Osteocyte (in vitro differentiated cells): ENCODE data around the gene GLT6D1. TPM values are rescaled to one million over a fixed set of nuclear protein-coding genes. Genes with fewer than 3 reads are reported as not detected.
A peak's percentile ranks its signal among the peaks of the same experiment; 100 is the strongest.
"Not testable (repeated sequence)": the region's sequence is repeated elsewhere in the genome, so short reads cannot be mapped to it uniquely, and the experiment has no call there.

ENCODE experiments used
- DNase-seq: peaks from one replicate; pipeline ENCODE4 v3.0.0; 2021; ENCODE audit warnings: mixed read lengths; ENCODE audit not compliant: unreplicated experiment; ENCODE audit errors: extremely low spot score
- H3K27ac Mint-ChIP-seq: one replicate; pipeline ENCODE4 v1.8.0; 2021; ENCODE audit warnings: mild to moderate bottlenecking, mixed read lengths; ENCODE audit not compliant: unreplicated experiment
- H3K27me3 Mint-ChIP-seq: one replicate; pipeline ENCODE4 v1.8.0; 2021; ENCODE audit warnings: mixed read lengths; ENCODE audit not compliant: unreplicated experiment
- H3K36me3 Mint-ChIP-seq: one replicate; pipeline ENCODE4 v1.8.0; 2021; ENCODE audit warnings: mixed read lengths; ENCODE audit not compliant: unreplicated experiment
- H3K4me1 Mint-ChIP-seq: one replicate; pipeline ENCODE4 v1.8.0; 2021; ENCODE audit warnings: mixed read lengths; ENCODE audit not compliant: unreplicated experiment
- H3K4me3 Mint-ChIP-seq: one replicate; pipeline ENCODE4 v1.8.0; 2021; ENCODE audit warnings: mild to moderate bottlenecking, moderate library complexity, mixed read lengths; ENCODE audit not compliant: unreplicated experiment
- H3K9me3 Mint-ChIP-seq: one replicate; pipeline ENCODE4 v1.8.0; 2021; ENCODE audit warnings: mixed read lengths; ENCODE audit not compliant: unreplicated experiment
- total RNA-seq: library from RNA; stranded (reverse); gene quantifications from 2 replicates; pipeline ENCODE4 v1.2.1, GENCODE V29; 2021
- TF ChIP-seq, protein P1 (sequence below): fragments of 200-600 bp; sonication (generic); IDR thresholded peaks from 2 replicates; pipeline ENCODE4 v1.5.0; 2021; ENCODE audit warnings: antibody characterized with exemption, mild to moderate bottlenecking, moderate library complexity

Gene GLT6D1
- total RNA-seq, 1 donor from 2014 or later: not detected

DNA sequence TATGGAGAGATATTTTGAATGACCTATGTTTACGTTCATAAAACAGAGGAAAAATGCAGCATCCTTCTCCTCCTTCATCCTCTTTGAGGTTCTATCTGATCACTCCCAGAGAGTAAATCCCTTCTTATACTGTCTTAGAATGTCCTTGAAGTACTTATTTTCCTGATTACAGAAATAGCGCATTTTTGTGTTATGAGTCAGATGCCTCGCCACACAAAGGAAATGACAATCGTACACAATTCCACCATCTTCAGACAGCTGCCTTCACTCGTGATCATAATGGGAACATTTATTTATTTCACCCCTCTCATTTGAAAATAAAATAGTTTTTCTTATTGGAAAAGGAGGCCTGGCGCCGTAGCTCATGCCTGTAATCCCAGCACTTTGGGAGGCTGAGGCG is 2.4 kb upstream of the GLT6D1 start:
- Mint-ChIP-seq H3K36me3 (no peaks in the 10 kb centered on the region), H3K27ac (no peak overlapping the region), H3K4me3 (no peak overlapping the region), H3K4me1 (peaks cover 2% of the 10 kb centered on the region), H3K9me3 (peaks cover 28% of the 10 kb centered on the region), H3K27me3 (no peaks in the 10 kb centered on the region)
- DNase-seq: no peak
- TF ChIP-seq, protein P1, sequence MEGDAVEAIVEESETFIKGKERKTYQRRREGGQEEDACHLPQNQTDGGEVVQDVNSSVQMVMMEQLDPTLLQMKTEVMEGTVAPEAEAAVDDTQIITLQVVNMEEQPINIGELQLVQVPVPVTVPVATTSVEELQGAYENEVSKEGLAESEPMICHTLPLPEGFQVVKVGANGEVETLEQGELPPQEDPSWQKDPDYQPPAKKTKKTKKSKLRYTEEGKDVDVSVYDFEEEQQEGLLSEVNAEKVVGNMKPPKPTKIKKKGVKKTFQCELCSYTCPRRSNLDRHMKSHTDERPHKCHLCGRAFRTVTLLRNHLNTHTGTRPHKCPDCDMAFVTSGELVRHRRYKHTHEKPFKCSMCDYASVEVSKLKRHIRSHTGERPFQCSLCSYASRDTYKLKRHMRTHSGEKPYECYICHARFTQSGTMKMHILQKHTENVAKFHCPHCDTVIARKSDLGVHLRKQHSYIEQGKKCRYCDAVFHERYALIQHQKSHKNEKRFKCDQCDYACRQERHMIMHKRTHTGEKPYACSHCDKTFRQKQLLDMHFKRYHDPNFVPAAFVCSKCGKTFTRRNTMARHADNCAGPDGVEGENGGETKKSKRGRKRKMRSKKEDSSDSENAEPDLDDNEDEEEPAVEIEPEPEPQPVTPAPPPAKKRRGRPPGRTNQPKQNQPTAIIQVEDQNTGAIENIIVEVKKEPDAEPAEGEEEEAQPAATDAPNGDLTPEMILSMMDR: no peak

DNA sequence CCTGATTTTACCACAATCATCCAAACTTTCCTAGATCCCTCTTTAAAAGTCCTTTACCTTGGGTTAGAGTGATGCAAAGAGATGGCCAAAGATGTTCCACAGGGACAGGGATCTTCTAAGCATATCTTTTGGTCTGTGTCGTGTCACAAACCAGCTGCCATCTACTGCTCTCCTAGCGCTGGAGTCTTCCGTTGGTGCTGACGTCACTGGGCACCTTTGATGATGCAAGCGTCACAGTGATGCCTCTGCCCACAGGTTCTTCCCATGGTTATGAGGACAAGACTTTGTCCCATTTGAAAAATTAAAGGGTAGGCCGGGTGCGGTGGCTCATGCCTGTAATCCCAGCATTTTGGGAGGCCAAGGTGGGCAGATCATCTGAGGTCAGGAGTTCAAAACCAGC is 1.7 kb upstream of the GLT6D1 start:
- no peaks in the 10 kb centered on the region for H3K36me3 Mint-ChIP-seq
- no peak overlapping the region for H3K27ac Mint-ChIP-seq
- H3K4me1 Mint-ChIP-seq: peaks cover 2% of the 10 kb centered on the region
- peaks cover 4% of the 10 kb centered on the region for H3K27me3 Mint-ChIP-seq
- no peak overlapping the region for H3K4me3 Mint-ChIP-seq
- H3K9me3 Mint-ChIP-seq: peaks cover 27% of the 10 kb centered on the region
- peak; percentile 21 for DNase-seq
- TF ChIP-seq, protein P1: no peak

DNA sequence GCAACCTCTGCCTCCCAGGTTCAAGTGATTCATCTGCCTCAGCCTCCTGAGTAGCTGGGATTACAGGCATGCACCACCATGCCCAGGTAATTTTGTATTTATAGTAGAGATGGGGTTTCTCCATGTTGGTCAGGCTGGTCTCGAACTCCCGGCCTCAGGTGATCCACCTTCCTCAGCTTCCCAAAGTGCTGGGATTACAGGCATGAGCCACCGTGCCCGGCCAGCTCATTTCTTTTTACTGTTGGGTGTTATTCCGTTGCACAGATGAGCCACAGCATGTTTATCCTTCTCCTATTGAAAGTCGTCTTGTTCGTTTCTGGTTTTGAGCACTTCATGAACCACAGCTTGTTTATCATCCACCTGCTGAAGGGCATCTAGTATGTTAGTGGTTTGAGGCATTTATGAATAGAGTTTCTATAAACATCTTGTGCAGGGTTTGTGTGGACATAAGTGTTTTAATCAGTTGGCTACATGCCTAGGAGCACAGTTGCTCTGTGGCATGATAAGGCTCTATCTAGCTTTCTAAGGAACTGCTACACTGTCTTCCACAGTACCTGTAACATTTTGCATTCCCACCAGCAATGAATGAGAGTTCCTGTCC is 2.3 kb downstream of the GLT6D1 start:
- H3K9me3 Mint-ChIP-seq, H3K36me3 Mint-ChIP-seq: not testable (repeated sequence)

DNA sequence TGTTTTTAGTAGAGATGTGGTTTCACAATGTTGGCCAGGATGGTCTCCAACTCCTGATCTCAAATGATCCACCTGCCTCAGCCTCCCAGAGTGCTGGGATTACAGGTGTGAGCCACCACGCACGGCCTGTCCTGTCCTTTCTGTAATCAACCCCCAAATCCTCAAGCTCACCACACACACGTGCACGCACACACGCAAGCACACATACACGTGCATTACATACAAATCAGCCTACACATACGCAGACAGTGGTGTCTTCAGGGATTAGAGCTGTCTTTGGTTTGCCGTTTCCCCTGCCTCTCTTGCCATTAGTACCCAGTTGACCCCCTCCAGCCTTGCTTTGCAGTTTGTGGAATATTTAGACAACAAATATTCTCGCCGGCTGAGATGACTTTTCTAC is 6.5 kb downstream of the GLT6D1 start:
- no peak overlapping the region for H3K4me3 Mint-ChIP-seq
- DNase-seq: peak; percentile 36
- no peaks in the 10 kb centered on the region for H3K4me1 Mint-ChIP-seq
- H3K36me3 Mint-ChIP-seq: no peaks in the 10 kb centered on the region
- TF ChIP-seq, protein P1: no peak
- H3K27ac Mint-ChIP-seq: no peak overlapping the region
- H3K9me3 Mint-ChIP-seq: peaks cover 5% of the 10 kb centered on the region
- peaks cover 15% of the 10 kb centered on the region for H3K27me3 Mint-ChIP-seq

More for the DNA sequence above, 2.3 kb downstream of the GLT6D1 start:
- not testable (repeated sequence) for H3K27ac Mint-ChIP-seq, H3K4me1 Mint-ChIP-seq, H3K4me3 Mint-ChIP-seq
- DNase-seq: peak; percentile 68
- peaks cover 12% of the 10 kb centered on the region for H3K27me3 Mint-ChIP-seq

DNA sequence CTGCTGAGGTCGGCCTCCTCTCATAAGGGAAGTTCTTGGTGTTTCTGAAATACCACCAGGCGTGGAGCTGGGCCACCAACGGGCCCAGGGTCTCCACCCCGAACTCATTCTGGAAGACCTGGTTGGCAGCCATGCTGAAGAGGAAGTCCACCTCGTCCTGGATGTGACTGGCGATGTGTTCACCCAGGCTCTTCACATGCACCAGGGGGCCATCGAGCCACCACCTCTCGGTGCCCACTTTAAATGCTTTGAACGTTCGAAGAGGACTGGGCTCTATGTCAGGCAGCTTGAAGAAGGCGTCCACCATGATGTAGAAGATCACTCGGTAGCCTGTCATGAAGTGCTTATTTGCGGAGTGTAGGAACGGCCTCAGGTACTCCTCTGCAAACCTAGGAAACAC is 15.1 kb downstream of the GLT6D1 start:
- no peaks in the 10 kb centered on the region for H3K36me3 Mint-ChIP-seq
- peak; percentile 66 for DNase-seq
- H3K4me1 Mint-ChIP-seq: no peaks in the 10 kb centered on the region
- TF ChIP-seq, protein P1: no peak
- H3K4me3 Mint-ChIP-seq: no peak overlapping the region
- no peak overlapping the region for H3K27ac Mint-ChIP-seq
- peaks cover 8% of the 10 kb centered on the region for H3K27me3 Mint-ChIP-seq
- peaks cover 11% of the 10 kb centered on the region for H3K9me3 Mint-ChIP-seq
